NOMO-1 treated with dmso at 0.1 percent for 144 hours (cell line): ENCODE measurements around the gene SRRM3.
A peak's percentile ranks its signal among the peaks of the same experiment; 100 is the strongest.
"Not testable (repeated sequence)": the region's sequence is repeated elsewhere in the genome, so short reads cannot be mapped to it uniquely, and the experiment has no call there.

ENCODE experiments used
- DNase-seq: peaks from one replicate; lab custom pipeline; 2025; ENCODE audit not compliant: unreplicated experiment; lab: John Stamatoyannopoulos, UW

SRRM3 gene

DNA sequence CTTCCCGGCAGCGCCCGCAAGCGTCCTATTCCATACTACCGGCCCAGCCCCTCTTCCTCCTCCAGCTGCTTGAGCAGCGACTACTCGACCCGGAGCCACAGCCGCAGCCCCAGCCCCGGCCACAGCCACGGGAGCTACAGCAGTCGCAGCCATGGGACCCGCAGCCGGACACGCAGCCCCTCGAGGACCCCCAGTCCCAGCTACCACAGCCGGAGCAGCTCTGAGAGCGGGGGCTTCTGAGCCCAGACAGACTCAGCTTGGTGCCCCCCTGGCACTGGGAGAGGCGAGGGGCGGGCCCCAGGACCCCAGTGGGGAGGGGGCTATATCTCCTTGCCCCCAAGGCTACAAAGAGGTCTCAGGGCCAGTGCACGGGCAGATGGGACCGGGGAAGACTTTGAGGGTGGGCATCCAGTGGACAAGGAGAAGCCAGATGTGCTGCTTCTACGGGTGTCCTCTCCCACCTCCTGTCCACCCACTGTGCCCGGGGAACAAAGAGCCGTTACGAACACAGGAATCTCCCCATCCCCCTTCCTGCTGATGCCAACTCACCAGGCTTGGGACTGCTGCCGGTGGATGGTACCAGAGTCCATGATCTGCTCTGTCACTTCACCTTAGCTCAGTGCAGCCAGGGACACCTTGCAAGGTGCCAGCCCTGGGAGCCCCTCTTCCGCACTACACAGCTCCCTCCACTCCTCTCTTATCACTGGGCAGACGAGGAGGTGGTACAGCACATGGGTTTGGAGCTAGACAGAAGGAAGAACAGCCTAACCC lies 84.1 kb downstream of the SRRM3 start:
- DNase-seq = no peak

DNA sequence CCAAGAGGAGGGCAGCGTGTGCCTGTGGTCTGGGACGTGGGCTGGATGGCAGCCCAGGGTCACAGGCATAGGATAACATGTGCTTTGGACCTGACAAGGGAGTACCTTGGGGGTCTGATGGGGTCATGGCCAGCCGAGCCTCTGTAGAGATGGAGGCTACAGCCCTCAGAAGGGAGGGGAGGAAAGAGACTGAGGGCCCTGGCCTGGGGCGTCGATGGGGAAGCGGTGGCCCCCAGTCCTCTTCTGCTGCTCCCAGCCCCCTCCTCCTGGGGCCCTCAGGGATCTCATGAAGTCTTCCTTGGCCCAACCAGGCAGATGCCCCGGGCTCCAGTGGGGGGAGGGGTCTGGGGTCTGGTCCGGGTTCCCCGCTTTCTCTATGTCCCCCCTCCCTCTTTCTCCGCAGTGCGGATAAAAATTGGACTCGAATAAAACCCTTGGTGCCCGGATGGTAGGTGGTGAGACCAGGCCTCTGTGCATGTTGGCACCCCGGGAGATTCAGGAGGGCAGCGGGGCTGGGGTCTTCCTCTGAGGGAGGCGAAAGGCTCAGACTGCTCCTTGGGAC lies 85.2 kb downstream of the SRRM3 start:
- no peak for DNase-seq

DNA sequence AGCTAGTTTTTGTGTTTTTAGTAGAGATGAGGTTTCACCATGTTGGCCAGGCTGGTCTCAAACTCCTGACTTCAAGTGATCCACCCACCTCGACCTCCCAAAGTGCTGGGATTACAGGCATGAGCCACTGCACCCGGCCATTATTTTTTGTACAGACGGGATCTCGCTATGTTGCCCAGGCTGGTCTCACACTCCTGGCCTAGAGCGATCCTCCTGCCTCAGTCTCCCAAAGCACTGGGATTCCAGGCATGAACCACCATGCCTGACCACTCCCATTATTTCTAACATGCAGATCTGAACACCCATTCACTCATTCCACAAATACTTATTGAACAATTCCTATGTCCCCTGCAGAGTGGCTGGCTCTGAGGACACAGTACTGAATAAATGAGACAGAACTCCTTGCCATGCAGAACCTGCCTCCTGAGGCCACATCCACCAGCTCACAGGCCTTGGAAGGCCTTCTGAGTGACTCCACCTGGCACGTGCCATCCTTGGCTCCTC lies 89.2 kb downstream of the SRRM3 start:
- DNase-seq = not testable (repeated sequence)

DNA sequence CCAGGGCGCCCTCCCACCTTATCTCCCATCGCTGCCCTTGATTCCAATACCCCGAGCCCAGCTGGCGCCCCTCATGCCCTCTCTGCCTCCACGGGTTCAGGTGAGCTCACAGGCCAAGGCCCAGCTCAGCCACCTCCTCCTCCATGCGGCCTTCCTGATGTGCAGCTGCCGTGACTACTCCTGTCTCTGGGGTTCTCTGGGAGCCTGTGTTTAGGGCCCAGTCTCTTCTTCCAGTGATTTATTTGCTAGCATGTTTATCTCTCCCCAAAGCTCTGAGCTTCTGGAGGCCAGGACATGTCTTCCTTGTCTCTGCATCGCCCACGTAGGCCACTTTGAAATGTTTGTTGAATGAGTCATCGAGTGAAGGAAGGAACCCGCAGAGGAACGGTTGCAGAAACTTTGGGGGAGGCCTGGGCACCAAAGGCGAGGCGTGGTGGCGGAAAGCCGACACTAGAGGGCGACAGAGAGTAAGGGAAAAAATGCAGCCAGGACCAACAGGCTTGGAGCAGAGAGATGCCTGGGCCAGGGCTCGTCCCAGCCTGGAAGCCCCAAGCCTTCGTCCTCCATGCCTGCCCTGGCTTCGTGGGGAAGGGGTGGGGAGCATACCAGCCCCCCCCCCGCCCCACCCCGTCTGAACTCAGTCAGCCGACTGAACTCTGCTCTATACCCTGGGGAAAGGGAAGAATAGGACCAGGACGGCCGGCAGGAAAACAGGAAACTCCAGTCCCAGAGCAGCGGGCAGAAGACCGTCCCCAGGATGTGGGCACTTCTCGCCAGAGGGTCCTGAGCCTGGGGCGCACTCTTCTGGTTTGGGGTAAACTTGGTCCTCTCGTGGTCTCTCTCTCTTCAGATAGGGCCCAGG lies 89.9 kb downstream of the SRRM3 start:
- peak; percentile 100 for DNase-seq

DNA sequence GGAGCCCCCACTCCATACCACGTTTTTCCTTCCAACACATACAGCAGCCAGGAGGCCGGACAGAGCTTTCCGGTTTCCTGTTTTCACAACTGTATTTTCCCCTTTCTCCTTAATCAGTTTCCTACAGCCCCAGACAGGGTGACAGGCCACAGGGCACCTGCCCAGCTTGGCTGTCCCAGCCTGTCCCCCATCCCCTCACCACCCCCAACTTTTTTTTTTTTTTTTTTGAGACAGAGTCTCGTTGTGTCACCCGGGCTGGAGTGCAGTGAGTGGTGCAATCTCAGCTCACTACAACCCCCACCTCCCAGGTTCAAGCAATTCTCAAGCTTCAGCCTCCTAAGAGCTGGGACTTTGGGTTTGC lies 90.5 kb downstream of the SRRM3 start:
- peak; percentile 59 for DNase-seq

DNA sequence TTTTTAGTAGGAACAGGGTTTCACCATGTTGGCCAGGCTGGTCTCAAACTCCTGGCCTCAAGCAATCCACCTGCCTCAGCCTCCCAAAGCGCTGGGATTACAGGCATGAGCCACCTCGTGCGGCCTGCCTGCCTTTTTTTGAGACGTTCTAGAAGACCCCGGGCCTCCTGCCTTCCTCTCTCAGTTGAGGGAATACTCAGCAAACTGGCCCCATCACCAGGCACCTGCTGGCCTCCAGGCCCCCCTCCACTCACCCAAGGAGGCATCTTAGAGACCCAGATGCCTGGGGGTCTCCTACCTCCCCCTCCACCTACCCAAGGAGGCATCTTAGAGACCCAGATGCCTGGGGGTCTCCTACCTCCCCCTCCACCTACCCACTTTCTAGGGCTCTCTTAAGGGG lies 91.2 kb downstream of the SRRM3 start:
- not testable (repeated sequence) for DNase-seq

DNA sequence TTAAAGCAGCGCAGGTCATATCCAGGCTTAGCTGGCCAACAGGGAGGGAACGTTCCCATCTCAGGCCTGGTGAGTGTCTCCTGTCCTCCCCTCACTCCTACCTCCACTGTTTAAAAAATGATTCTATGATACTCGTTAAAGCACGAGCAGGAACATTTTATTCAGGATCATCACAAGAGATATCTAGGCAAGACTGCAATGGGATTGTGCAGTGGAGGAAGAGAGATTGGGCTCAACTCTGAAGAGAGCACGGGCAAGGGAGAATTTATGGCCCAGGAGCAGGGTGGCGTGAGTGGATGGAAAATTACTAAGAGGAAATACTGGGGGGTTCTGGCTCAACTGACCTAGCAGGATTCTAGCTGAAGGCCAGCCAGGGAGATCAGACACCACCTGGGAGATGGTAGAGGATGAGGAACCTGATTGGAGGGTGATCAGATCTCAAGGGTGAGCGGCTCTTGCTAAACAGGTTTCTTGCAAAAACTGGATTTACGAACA lies 91.8 kb downstream of the SRRM3 start:
- no peak for DNase-seq

DNA sequence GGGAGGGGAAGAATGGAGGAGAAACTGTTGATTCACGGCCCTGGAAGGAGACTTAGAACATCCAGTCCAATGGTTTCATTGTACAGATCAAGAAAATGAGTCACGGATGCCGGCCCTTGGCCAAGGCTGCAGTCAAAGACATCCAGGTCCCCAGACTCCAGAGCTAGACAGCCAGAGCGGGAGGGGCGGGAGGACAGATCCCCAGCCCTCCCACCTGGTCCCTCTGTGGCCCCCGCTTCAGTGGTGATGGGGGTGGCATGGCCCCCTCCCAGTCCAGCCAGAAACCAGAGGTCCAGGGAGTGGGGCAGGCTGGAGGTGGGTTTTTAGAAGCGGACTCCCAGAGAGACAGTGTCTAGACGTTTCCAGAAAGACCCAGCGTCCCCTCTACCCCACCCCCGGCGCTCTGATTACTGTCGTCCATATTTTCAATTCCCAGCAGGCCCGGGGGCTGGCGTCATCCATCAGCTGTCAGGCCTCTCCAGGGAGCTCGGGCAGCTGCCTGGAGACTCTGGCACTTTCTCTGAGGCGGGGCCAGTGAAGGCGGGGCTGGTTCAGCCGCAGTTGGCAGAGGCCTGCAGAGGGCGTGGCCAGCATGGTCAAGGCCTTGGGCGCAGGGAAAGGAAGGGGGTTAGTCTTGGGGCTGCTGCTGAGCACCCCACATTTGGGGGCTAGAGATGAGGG lies 92.8 kb downstream of the SRRM3 start:
- peak; percentile 43 for DNase-seq

DNA sequence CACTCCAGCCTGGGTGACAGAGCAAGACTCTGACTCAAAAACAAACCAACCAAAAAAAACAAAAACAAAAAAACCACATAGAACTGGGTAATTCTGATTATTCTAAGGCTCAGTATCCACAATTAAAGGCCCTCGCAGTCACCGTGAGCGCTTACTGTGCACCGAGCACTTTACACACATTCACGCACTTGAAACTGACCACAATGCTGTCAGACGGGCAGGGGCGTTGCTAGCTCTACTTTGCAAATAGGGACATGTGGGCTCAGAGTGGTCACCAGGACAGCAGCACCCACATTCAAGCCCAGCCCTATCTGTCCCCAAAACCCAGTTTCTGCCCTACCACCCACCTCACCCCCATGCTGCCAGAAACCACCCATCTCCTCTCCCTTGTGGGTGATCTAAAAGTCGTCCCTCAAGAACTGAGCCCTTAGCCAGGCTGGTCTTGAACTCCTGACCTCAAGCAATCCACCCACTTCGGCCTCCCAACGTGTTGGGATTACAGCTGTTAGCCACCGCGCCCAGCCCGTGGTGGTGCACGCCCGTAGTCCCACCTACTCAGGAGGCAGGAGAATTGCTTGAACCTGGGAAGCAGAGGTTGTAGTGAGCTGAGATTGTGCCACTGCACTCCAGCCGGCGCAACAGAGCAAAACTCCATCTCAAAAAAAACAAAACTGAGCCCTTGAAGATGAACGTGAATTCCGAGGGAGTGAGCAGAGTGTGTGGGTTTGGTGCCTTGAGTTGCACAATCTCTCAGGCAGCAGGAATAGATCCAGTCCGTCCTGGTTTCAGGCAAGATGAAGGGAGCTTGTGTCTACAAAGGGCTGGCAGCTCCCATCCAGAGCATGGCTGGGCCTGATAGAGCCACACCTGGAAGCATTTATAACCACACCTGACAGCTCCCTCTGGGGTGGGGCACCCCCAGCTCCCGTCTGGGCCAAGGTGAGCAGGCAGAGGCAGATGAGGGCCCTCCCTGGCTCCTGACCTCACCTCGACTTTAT lies 95.3 kb downstream of the SRRM3 start:
- DNase-seq = no peak

DNA sequence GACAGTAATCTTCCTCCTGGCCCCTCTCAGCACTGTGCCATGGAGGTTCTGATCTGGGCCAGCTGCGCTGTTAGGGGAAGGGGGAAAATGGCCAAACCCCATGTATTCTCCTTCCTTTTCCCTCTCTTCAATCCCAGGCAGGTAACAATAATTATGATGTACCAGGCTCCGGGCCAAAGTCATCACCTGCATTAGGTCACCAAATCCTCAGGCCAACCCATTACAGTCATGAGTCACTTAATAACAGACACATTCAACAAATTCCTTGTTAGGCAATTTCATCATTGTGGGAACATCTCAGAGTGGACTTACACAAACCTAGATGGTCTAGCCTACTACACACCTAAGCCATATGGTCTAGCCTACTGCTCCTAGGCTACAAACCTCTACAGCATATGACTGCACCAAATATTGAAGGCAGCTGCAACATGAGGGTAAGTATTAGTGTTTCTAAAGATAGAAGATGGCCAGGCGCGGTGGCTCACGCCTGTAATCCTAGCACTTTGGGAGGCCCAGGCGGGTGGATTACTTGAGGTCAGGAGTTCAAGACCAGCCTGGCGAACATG lies 98.6 kb downstream of the SRRM3 start:
- no peak for DNase-seq

DNA sequence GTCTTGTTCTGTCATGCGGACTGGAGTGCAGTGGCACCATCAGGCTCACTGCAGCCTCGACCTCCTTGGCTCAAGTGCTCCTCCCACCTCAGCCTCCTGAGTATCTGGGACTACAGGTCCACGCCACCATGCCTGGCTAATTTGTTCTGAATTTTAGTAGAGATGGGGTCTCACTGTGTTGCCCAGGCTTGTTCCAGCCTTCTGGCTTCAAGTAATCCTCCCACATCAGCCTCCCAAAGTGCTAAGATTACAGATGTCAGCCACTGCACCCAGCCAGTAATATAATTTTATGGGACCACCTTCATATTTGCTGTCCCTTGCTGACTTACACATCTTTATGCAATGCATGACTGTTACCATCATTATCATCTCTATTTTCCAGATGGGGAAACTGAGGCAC lies 99.3 kb downstream of the SRRM3 start:
- DNase-seq = no peak

DNA sequence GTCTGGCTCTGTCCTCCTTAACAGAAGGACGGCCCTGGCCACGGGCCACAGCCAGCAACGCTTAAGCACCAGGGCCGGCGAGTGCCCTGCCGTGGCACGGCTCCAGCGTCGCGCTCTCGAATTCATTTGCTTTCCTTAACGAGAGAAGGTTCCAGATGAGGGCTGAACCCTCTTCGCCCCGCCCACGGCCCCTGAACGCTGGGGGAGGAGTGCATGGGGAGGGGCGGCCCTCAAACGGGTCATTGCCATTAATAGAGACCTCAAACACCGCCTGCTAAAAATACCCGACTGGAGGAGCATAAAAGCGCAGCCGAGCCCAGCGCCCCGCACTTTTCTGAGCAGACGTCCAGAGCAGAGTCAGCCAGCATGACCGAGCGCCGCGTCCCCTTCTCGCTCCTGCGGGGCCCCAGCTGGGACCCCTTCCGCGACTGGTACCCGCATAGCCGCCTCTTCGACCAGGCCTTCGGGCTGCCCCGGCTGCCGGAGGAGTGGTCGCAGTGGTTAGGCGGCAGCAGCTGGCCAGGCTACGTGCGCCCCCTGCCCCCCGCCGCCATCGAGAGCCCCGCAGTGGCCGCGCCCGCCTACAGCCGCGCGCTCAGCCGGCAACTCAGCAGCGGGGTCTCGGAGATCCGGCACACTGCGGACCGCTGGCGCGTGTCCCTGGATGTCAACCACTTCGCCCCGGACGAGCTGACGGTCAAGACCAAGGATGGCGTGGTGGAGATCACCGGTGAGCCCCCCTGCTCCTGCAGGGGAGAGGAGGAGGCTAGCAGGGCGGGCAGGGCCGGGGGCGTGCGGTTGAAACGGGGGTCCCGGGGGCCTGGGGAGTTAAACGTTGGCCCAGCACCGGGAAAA lies 100.9 kb downstream of the SRRM3 start, which contains the start of gene HSPB1:
Gene HSPB1 (plus strand): TSS at position 327 of the 855 bp plus-strand sequence. CDS start 40 bp downstream, at position 367.
- peak; percentile 97 for DNase-seq

DNA sequence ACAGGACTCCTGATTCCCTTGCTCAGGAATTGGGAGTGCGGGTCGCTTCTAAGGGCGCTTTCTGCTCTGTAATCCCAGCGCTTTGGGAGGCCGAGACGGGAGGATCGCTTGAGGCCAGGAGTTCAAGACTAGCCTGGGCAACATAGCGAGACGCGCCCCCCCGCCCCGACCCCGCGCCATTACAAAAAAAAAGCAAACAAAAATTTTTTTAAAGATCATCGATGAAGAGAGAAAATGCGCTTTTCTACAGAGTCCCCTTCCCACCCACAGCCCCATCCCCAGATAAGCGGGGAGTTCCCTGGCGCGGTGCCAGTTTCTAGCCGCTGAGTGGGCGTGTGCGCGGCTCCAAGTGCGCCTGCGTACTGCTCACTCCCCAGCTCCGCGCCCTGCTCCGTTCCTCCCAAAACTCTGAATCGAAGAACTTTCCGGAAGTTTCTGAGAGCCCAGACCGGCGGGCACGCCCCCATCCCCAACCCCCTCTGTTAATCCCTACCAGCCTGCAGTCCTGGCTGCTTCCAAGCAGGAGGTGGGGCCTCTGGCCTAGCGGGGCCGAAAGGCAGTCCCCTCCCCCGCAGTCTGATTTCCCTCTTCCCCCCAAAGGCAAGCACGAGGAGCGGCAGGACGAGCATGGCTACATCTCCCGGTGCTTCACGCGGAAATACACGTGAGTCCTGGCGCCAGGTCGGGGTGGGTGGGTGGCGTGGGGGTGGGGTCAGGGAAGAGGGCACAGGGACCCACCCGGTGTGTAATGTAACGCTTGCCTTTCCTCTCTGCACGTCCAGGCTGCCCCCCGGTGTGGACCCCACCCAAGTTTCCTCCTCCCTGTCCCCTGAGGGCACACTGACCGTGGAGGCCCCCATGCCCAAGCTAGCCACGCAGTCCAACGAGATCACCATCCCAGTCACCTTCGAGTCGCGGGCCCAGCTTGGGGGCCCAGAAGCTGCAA lies 101.8 kb downstream of the SRRM3 start:
- peak; percentile 97 for DNase-seq

DNA sequence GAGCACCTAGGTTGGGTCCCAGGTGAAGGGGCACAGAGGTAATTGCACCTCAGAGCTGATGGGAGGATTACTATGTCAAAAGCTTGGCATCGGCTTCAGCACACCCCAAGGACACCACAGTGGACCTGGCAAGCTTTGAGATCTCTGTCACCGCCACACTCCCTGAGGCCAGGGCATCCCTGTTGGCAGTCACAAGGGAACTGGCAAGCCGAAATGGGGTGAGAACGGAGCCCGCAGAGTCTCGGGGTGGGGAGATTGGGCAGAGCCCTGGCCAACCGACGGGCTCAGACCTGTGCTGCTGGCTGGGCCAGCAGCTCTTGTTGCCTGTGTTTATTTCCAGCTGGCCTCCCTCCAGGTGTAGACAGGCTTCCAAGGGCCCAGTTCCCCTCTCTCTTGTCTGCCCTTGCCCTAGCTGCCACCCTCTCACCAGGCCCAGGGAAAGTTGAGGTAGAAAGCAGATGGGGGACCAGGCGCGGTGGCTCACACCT lies 103.2 kb downstream of the SRRM3 start:
- no peak for DNase-seq

DNA sequence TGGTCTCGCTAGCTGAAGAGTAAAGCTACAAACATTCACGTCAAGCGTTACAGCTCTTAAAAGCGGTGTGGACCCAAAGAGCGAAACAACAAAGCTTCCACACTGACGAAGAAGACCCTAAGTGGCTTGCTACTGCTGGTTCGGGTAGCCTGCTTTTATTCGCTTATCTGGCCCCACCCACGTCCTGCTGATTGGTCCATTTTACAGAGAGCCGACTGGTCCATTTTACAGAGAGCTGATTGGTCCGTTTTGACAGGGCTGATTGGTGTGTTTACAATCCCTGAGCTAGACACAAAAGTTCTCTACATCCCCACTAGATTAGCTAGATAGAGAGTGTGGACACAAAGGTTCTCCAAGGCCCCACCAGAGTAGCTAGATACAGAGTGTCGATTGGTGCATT lies 107.2 kb downstream of the SRRM3 start:
- DNase-seq = not testable (repeated sequence)

DNA sequence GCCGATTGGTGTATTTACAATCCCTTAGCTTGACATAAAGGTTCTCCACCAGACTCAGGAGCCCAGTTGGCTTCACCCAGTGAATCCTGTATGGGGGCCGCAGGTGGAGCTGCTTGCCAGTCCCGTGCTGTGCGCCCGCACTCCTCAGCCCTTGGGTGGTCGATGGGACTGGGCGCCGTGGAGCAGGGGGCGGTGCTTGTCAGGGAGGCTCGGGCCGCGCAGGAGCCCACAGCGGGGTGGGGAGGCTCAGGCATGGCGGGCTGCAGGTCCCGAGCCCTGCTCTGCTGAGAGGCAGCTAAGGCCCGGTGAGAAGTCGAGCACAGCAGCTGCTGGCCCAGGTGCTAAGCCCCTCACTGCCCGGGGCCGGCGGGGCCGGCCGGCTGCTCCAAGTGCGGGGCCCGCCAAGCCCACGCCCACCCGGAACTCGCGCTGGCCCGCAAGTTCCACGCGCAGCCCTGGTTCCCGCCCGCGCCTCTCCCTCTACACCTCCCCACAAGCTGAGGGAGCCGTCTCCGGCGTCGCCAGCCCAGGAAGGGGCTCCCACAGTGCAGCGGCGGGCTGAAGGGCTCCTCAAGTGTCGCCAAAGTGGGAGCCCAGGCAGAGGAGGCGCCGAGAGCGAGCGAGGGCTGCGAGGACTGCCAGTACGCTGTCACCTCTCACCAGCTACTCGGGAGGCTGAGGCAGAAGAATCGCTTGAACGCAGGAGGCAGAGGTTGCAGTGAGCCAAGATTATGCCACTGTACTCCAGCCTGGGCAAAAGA lies 107.8 kb downstream of the SRRM3 start:
- DNase-seq = not testable (repeated sequence)
